Measurements from ENCODE around the gene SOX1.

SOX1 gene

GRCh38 chr13:112067116-112067741 lies at the start of gene SOX1:
TSS of gene SOX1 (plus strand) at chr13:112067149. CDS start at chr13:112067659, 510 bp downstream.
- no peak for TF ChIP-seq CTCF (conservative IDR thresholded peaks at IDR 0.05; ENCODE audit: control insufficient read depth, insufficient read depth, low read depth, low read length)
- DNase-seq (ENCODE audit: low read depth), result no peak
- H3K4me3 ChIP-seq (ENCODE audit: control insufficient read depth, low read depth, low read length), result no peak within 1 kb of the TSS

- no peak for TF ChIP-seq CTCF (conservative IDR thresholded peaks at IDR 0.05; ENCODE audit: control insufficient read depth, insufficient read depth, low read depth, low read length)
- H3K4me3 ChIP-seq (ENCODE audit: control insufficient read depth, low read depth, low read length), result no peak overlapping the region
- no peak for DNase-seq (ENCODE audit: low read depth)
Measured at GRCh38 chr13:112024577-112024976, 42.4 kb upstream of the SOX1 start.

- no peak overlapping the region for H3K4me3 ChIP-seq (ENCODE audit: control insufficient read depth, low read depth, low read length)
- DNase-seq (ENCODE audit: low read depth), result no peak
- no peak for TF ChIP-seq CTCF (conservative IDR thresholded peaks at IDR 0.05; ENCODE audit: control insufficient read depth, insufficient read depth, low read depth, low read length)
Measured at GRCh38 chr13:112027250-112027649, 39.7 kb upstream of the SOX1 start.

- no peak overlapping the region for H3K4me3 ChIP-seq (ENCODE audit: control insufficient read depth, low read depth, low read length)
- no peak for DNase-seq (ENCODE audit: low read depth)
- TF ChIP-seq CTCF (conservative IDR thresholded peaks at IDR 0.05; ENCODE audit: control insufficient read depth, insufficient read depth, low read depth, low read length), result no peak
Measured at GRCh38 chr13:112028481-112028880, 38.5 kb upstream of the SOX1 start.

- no peak for DNase-seq (ENCODE audit: low read depth)
- no peak for TF ChIP-seq CTCF (conservative IDR thresholded peaks at IDR 0.05; ENCODE audit: control insufficient read depth, insufficient read depth, low read depth, low read length)
- H3K4me3 ChIP-seq (ENCODE audit: control insufficient read depth, low read depth, low read length), result no peak overlapping the region
Measured at GRCh38 chr13:112029143-112029542, 37.8 kb upstream of the SOX1 start.

- DNase-seq (ENCODE audit: low read depth), result peak; percentile 4
- TF ChIP-seq CTCF (conservative IDR thresholded peaks at IDR 0.05; ENCODE audit: control insufficient read depth, insufficient read depth, low read depth, low read length), result no peak
- H3K4me3 ChIP-seq (ENCODE audit: control insufficient read depth, low read depth, low read length), result no peak overlapping the region
Measured at GRCh38 chr13:112032186-112032993, 34.6 kb upstream of the SOX1 start.

All from fibroblast of mammary gland (primary cell).